Epithelial cell of esophagus (primary cell): ENCODE results near the gene EGFL7.
A peak's percentile ranks its signal among the peaks of the same experiment; 100 is the strongest.
"Not testable (repeated sequence)": the region's sequence is repeated elsewhere in the genome, so short reads cannot be mapped to it uniquely, and the experiment has no call there.

Experiments
- DNase-seq: peaks from one replicate; pipeline ENCODE4 v3.0.0; 2010; ENCODE audit warnings: low read depth
- H3K4me3 ChIP-seq: 2 replicates; pipeline ENCODE4 v1.5.1; 2011; ENCODE audit warnings: mild to moderate bottlenecking, low read length, control low read depth
- TF ChIP-seq, protein P1 (sequence below): IDR thresholded peaks from 2 replicates; pipeline ENCODE4 v1.5.1; 2011; ENCODE audit warnings: low read depth, mild to moderate bottlenecking, low read length, control low read depth, inconsistent platforms; ENCODE audit not compliant: insufficient read depth; ENCODE audit errors: missing control alignments

The EGFL7 gene

DNA sequence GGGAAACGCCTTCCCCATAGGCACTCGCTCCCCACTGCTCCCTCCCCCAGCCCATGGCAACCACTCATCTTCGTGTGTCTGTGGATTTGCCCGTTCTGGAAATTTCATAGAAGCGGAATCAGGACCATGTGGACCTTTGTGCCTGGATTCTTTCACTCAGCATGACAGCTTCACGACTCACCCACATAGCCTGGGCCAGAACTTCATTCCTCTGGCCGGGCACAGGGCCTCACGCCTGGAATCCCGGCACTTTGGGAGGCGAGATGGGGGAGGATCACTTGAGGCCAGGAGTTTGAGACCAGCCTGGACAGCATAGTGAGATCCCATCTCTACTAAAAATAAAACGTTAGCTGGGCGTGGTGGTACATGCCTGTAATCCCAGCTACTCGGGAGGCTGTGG is 37.6 kb downstream of the EGFL7 start:
- no peak overlapping the region for H3K4me3 ChIP-seq
- TF ChIP-seq, protein P1, sequence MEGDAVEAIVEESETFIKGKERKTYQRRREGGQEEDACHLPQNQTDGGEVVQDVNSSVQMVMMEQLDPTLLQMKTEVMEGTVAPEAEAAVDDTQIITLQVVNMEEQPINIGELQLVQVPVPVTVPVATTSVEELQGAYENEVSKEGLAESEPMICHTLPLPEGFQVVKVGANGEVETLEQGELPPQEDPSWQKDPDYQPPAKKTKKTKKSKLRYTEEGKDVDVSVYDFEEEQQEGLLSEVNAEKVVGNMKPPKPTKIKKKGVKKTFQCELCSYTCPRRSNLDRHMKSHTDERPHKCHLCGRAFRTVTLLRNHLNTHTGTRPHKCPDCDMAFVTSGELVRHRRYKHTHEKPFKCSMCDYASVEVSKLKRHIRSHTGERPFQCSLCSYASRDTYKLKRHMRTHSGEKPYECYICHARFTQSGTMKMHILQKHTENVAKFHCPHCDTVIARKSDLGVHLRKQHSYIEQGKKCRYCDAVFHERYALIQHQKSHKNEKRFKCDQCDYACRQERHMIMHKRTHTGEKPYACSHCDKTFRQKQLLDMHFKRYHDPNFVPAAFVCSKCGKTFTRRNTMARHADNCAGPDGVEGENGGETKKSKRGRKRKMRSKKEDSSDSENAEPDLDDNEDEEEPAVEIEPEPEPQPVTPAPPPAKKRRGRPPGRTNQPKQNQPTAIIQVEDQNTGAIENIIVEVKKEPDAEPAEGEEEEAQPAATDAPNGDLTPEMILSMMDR = no peak
- peak; percentile 46 for DNase-seq

- DNase-seq = peak; percentile 38
- H3K4me3 ChIP-seq = no peak overlapping the region
- TF ChIP-seq, protein P1 = no peak
Observed at GRCh38 chr9:136700959-136701667, 38.4 kb downstream of the EGFL7 start.

GRCh38 chr9:136701668-136702053 is 38.9 kb downstream of the EGFL7 start:
- no peak for DNase-seq
- TF ChIP-seq, protein P1 = no peak
- no peak overlapping the region for H3K4me3 ChIP-seq

DNA sequence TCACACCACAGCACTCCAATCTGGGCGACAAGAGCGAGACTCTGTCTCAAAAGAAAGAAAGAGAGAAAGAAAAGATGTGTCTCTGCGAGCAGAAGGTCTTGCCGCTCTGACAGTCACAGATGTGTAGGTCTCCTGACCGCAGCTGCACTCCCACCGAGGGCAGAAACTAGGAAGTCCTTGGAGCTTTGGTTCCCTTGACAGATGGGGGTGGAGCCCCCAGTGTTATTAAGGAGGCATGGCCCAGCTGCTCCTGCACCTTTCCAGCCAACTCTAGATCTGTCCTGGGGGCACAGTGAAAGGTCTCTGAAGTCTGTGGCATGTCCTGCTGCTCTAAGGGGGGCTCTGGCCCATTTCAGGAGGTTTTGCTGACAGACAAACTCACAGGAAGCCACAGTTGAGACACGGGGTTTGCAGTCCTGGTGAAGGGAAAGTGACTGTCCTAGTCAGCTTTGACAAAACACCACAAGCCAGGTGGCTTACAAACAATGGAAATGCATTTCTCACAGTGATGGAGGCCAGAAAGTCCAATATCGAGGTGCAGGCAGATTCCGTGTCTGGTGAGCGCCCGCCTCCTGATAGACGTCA is 40.7 kb downstream of the EGFL7 start:
- DNase-seq = no peak
- TF ChIP-seq, protein P1 = no peak
- H3K4me3 ChIP-seq = no peak overlapping the region

DNA sequence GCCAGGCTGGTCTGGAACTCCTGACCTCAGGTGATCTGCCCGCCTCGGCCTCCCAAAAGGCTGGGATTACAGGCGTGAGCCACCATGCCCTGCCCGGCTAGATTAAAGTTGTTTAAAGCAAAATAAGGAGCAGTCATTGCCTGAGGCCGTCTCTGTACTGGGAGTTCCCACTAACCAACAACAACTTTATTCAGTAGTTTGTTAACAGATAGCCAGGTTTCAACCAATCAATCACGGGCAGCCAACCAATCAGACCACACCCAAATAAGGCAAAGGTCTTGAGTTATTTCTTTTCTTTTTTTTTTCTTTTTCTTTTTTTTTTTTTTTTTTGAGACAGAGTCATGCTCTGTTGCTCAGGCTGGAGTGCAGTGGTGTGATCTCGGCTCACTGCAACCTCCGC is 42.0 kb downstream of the EGFL7 start:
- not testable (repeated sequence) for H3K4me3 ChIP-seq, DNase-seq

DNA sequence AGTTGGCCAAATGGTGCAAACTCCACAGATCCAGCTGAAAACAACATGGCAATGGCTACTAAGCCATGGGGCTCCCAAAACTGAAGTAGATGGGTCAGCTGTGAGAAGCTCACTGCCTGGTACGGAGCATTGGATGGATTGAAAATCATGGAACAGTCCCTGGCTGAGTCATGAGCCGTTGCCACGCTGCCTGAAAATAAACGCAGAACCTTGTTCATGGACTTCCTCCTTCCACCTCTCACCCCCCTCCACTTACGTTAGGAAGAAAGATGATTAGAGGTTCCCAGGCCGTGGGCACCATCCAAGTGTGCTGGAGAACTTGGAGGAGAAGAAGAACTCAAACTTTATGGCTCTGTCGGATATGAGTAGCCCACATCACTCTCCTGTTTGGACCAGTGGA is 42.8 kb downstream of the EGFL7 start:
- H3K4me3 ChIP-seq = no peak overlapping the region
- TF ChIP-seq, protein P1 = no peak
- DNase-seq = no peak

DNA sequence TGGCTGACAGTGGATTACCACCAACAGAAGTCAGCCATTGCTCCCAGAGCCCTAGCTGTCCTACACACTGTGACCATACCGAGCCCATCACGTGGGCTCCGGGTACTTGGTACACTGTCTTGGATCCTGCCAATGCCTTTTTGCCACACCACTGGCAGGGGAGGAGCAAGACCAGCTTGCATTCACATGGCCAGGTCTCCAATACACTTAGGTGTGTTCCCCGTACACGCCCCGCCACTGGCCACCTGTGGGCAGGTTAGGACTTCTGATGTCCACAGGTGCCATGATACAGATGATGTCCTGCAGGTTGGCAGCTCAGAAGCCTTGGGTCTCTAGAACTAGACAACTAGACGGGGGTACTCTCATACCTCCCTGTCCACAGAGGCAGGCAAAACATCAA is 44.3 kb downstream of the EGFL7 start:
- TF ChIP-seq, protein P1 = no peak
- no peak overlapping the region for H3K4me3 ChIP-seq
- no peak for DNase-seq
